WERI-Rb-1 (cell line): ENCODE data around the gene LYAR.

ENCODE experiments used
- DNase-seq: peaks from one replicate; pipeline ENCODE4 v3.0.0-alpha.2; 2020
- H3K27ac ChIP-seq: fragments of 250-450 bp; sonication (Bioruptor Pico); 2 replicates; pipeline ENCODE4 v1.5.1; 2020; ENCODE audit warnings: mild to moderate bottlenecking, moderate library complexity
- H3K27me3 ChIP-seq: fragments of 250-450 bp; sonication (Bioruptor Pico); 2 replicates; pipeline ENCODE4 v1.5.1; 2021; ENCODE audit warnings: mild to moderate bottlenecking, low read depth, moderate library complexity; ENCODE audit not compliant: insufficient read depth, severe bottlenecking
- H3K36me3 ChIP-seq: fragments of 250-450 bp; sonication (Bioruptor Pico); 2 replicates; pipeline ENCODE4 v1.5.1; 2020; ENCODE audit warnings: mild to moderate bottlenecking, moderate library complexity
- H3K4me3 ChIP-seq: 2 replicates; pipeline ENCODE4 v1.5.1; 2011; ENCODE audit warnings: low read depth, mild to moderate bottlenecking, control low read depth, low read length
- H3K9me3 ChIP-seq: fragments of 250-450 bp; sonication (Bioruptor Pico); 2 replicates; pipeline ENCODE4 v1.5.1; 2021; ENCODE audit warnings: mild to moderate bottlenecking, moderate library complexity; ENCODE audit not compliant: severe bottlenecking
- TF ChIP-seq, protein P1 (sequence below): IDR thresholded peaks from 2 replicates; pipeline ENCODE4 v1.5.1; 2011; ENCODE audit warnings: low read depth, mild to moderate bottlenecking, control low read depth, inconsistent platforms, low read length

Gene LYAR, protein sequence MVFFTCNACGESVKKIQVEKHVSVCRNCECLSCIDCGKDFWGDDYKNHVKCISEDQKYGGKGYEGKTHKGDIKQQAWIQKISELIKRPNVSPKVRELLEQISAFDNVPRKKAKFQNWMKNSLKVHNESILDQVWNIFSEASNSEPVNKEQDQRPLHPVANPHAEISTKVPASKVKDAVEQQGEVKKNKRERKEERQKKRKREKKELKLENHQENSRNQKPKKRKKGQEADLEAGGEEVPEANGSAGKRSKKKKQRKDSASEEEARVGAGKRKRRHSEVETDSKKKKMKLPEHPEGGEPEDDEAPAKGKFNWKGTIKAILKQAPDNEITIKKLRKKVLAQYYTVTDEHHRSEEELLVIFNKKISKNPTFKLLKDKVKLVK

GRCh38 chr4:4289941-4290850 lies at the start of gene LYAR, which contains the start of gene ZBTB49:
Gene LYAR (minus strand): TSS chr4:4290154. CDS start chr4:4283742, 6,412 bp downstream.
Gene ZBTB49 (plus strand): TSS chr4:4290251. CDS start chr4:4299946, 9,695 bp downstream.
- peaks cover 16% of the 10 kb centered on the region for H3K36me3 ChIP-seq
- TF ChIP-seq, protein P1, sequence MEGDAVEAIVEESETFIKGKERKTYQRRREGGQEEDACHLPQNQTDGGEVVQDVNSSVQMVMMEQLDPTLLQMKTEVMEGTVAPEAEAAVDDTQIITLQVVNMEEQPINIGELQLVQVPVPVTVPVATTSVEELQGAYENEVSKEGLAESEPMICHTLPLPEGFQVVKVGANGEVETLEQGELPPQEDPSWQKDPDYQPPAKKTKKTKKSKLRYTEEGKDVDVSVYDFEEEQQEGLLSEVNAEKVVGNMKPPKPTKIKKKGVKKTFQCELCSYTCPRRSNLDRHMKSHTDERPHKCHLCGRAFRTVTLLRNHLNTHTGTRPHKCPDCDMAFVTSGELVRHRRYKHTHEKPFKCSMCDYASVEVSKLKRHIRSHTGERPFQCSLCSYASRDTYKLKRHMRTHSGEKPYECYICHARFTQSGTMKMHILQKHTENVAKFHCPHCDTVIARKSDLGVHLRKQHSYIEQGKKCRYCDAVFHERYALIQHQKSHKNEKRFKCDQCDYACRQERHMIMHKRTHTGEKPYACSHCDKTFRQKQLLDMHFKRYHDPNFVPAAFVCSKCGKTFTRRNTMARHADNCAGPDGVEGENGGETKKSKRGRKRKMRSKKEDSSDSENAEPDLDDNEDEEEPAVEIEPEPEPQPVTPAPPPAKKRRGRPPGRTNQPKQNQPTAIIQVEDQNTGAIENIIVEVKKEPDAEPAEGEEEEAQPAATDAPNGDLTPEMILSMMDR, result no peak
- H3K9me3 ChIP-seq, result peaks cover 5% of the 10 kb centered on the region
- H3K27ac ChIP-seq, result peak within 1 kb of the TSS; percentile 78
- peak; percentile 97 for DNase-seq
- peak within 1 kb of the TSS; percentile 93 for H3K4me3 ChIP-seq
- no peaks in the 10 kb centered on the region for H3K27me3 ChIP-seq

DNA sequence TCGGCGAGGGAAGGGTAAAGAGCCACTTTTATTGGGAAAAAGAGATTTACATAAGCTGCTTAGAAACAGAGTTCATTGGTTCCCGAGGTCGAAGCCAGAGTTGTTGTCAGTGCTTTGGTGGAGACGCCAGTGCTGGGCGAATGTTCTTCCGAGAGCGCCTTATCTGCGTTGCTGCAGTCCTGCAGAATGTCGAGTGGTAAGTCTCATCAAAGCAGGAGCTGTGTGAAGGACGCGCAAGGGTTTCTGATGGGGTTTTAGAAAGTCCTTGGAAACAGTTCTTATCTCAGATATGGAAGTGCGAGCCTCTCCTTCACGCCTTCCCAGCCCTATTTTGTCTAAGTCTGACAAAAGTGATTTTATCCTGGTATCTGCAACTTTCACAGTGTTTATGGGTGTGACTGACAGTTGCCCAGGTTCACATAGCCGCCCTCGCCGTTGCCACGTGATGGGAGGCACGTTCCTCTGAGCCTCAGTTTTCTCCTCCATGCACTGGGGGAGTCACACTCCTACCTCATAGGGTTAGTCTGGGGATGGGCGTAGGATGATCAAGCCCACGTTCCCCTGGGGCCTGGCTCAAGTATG lies 49.6 kb upstream of the LYAR start:
- Histone ChIP-seq H3K27ac (no peak overlapping the region), H3K4me3 (peak overlapping the region; percentile 22), H3K36me3 (no peaks in the 10 kb centered on the region), H3K27me3 (no peaks in the 10 kb centered on the region), H3K9me3 (no peaks in the 10 kb centered on the region)
- peak; percentile 75 for DNase-seq
- TF ChIP-seq, protein P1, result no peak

- H3K9me3 ChIP-seq, result no peaks in the 10 kb centered on the region
- DNase-seq, result no peak
- no peak overlapping the region for H3K27ac ChIP-seq
- H3K36me3 ChIP-seq, result no peaks in the 10 kb centered on the region
- no peaks in the 10 kb centered on the region for H3K27me3 ChIP-seq
- no peak overlapping the region for H3K4me3 ChIP-seq
- TF ChIP-seq, protein P1, result no peak
Measured at GRCh38 chr4:4338210-4339001, 48.5 kb upstream of the LYAR start.

- H3K27ac ChIP-seq, result no peak overlapping the region; the same call in 1 of the 2 replicates
- peak; percentile 71 for DNase-seq
- H3K4me3 ChIP-seq, result no peak overlapping the region
- H3K36me3 ChIP-seq, result no peaks in the 10 kb centered on the region
- no peaks in the 10 kb centered on the region for H3K27me3 ChIP-seq
- TF ChIP-seq, protein P1, result peak; percentile 90
- H3K9me3 ChIP-seq, result no peaks in the 10 kb centered on the region
Measured at GRCh38 chr4:4334798-4335520, 45.0 kb upstream of the LYAR start.
